HG03175 (cell line): ENCODE results near the gene MOCOS.
"Not testable (repeated sequence)": the region's sequence is repeated elsewhere in the genome, so short reads cannot be mapped to it uniquely, and the experiment has no call there.

Source experiments
- ATAC-seq: cut with Tn5 transposase; IDR thresholded peaks from one replicate; pipeline ENCODE4 v1.9.1; 2021; ENCODE audit warnings: mild to moderate bottlenecking, moderate library complexity; ENCODE audit not compliant: unreplicated experiment

The MOCOS gene

GRCh38 chr18:36200354-36200771 is 13.1 kb downstream of the MOCOS start:
- no peak for ATAC-seq

DNA sequence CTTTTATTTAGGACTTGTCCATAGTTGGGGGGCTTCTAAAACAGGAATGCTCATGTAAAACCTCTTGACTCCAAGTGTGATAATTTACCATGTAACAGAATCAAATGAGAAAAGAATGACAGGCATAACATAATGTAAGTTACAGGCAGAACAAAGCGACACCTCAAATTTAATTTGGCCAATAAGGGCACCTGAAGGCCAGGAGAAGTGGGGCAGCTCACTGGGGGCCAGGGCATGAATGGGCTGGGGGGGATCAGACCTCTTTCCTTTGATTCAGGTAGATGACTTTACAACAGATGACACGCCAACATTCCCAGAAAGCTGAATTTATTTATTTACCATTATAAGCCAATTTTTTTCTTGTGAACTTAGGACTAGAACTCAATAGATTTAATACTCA is 14.5 kb downstream of the MOCOS start:
- ATAC-seq = no peak

DNA sequence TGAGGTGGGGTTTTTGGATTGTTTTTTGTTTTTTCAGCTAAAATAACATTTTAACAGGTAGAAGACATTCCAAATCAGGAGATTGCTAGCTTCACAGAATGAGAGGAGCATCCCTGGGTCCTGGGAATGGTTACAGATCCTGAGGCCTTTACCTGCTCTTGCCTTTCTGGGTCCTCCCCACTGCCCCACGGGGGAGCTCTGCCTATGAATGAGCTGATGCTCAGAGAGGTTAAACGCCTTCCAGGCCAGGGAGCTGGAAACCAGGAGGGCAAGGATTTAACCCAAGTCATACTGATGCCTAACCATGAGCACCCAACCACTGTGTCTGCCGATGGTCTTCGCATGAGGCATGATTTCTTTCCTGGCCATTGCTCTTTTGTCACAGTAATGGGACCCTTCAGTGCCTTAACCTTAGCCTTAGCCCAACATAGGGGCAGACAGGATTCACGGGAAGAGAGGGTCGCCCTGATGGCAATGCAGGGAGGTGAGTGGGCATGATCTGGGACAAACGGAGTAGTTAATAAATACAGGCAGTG is 16.1 kb downstream of the MOCOS start:
- no peak for ATAC-seq

DNA sequence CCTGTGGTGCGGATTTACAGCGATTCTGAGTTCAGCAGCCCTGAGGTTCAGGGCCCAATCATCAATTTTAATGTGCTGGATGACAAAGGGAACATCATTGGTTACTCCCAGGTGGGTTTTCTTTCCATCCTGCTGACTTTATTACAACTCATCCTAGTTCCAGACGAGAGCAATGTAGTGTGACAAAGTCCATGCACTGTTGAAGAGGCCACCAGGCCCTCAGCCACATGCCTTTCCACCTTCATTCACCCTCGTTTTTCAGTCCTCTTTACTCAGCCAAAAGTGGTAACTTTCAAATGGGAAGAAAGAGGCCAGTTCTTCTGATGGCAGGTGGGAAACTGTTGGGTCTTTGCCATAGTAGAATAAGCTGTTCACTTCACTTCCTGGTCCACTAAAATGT is 17.9 kb downstream of the MOCOS start:
- no peak for ATAC-seq

GRCh38 chr18:36207303-36207702 is 20.0 kb downstream of the MOCOS start:
- no peak for ATAC-seq

DNA sequence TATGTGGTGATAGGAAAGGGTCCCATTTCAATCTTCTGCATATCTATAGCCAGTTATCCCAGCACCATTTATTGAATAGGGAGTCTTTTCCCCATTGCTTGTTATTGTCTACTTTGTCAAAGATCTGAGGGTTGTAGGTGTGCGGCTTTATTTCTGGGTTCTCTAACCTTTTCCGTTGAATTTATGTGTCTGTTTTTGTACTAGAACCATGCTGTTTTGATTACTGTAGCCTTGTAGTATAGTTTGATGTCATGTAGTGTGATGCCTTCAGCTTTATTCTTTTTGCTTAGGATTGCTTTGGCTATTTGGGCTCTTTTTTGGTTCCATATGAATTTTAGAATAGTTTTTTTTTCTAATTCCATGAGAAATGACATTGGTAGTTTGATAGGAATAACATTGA is 20.7 kb downstream of the MOCOS start:
- not testable (repeated sequence) for ATAC-seq

- ATAC-seq = no peak
Observed at GRCh38 chr18:36211612-36212065, 24.3 kb downstream of the MOCOS start.

DNA sequence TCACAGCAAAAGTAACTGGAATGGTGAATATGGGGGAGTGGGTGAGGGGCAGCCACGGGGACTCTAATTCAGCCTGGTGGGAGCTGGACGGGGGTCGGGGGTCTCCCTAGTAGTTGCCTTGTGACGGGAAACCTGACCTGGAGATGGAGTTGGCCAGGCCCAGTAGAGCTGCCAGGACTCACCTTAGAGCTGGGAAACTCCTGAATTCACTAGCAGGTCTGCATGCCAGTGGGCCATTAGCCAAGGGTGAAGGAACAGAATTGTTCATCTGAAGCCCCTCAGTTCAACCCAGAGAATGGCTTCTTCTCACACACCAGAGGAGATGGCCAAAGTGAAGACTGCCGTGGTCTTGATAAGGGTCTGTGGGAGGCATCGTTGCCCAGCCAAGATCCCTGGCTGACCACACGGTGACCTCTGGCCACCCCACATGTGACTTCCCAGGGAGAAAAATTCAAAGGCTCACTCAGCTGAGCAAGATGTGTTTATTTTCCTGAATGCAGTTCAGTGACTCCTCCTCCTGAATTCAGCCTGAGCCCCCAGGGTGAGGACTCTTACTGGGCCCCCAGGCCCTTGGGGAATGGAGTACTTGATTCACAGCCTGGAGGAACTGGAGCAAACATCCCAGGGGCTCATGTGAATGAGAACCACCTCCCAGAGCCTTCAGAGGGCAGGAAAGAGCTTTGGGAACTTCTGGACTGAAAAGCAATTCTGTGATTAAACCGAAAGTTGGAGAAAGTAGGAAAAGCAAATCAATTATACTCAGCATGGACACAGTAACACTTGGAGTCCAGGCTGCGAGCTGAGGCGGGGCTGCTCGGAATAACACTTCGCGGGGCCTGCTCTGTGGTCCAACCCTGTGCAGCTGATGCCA is 25.2 kb downstream of the MOCOS start:
- ATAC-seq = no peak

- no peak for ATAC-seq
Observed at GRCh38 chr18:36214811-36215210, 27.5 kb downstream of the MOCOS start.

DNA sequence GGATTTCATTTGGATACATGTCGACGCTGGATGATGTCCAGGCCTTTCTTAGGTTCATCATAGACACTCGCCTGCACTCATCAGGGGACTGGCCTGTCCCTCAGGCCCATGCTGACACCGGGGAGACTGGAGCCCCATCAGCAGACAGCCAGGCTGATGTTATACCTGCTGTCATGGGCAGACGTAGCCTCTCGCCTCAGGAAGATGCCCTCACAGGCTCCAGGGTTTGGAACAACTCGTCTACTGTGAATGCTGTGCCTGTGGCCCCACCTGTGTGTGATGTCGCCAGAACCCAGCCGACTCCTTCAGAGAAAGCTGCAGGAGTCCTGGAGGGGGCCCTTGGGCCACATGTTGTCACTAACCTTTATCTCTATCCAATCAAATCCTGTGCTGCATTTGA is 28.3 kb downstream of the MOCOS start:
- ATAC-seq = no peak

DNA sequence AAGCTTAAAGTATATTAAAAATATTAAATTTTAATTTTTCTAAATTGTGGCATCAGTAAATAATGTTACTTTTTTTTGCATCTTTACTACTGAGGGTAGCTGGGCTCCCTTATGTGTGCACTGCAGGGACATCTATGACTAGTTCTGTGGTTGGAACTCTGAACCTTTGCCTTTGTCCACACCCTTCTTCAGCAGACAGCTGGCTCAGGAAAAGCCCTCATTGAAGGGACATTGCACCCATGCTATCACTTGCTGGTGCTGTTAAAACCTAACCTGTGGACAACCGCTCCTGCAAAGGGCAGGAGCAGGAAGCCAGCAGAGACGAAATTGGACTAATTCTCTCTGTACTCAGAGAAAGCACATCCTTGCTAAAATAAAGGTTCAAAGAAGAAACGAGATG is 30.1 kb downstream of the MOCOS start:
- ATAC-seq = no peak

- ATAC-seq = no peak
Observed at GRCh38 chr18:36229188-36229587, 41.9 kb downstream of the MOCOS start.

DNA sequence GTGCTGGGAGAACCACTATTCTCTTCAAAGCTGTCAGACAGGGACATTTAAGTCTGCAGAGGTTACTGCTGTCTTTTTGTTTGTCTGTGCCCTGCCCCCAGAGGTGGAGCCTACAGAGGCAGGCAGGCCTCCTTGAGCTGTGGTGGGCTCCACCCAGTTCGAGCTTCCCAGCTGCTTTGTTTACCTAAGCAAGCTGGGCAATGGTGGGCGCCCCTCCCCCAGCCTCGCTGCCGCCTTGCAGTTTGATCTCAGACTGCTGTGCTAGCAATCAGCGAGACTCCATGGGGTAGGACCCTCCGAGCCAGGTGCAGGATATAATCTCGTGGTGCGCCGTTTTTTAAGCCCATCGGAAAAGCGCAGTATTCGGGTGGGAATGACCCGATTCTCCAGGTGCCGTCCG is 53.2 kb downstream of the MOCOS start:
- not testable (repeated sequence) for ATAC-seq

- ATAC-seq = no peak
Observed at GRCh38 chr18:36241831-36242230, 54.5 kb downstream of the MOCOS start.

DNA sequence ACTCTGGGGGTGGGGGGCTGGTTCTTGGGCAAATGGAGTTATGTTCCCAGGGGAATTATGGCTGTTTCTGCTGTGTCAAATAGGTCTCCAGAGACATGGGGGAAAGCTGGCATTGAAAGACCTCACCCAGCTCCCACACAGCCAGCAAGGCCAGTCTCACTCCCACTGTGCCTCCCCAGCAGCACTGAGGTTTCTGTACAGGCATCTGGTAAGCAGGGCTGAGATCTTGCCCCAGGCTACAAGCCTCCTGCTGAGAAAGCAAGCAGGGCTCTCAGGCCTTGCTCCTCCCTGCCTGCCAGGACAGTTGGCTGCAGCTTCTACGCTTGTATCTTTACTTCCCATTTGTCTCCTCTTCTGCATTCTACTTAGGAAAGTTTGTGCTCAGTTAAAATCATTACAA is 59.7 kb downstream of the MOCOS start:
- ATAC-seq = no peak

GRCh38 chr18:36249392-36249791 is 62.1 kb downstream of the MOCOS start:
- ATAC-seq = no peak

DNA sequence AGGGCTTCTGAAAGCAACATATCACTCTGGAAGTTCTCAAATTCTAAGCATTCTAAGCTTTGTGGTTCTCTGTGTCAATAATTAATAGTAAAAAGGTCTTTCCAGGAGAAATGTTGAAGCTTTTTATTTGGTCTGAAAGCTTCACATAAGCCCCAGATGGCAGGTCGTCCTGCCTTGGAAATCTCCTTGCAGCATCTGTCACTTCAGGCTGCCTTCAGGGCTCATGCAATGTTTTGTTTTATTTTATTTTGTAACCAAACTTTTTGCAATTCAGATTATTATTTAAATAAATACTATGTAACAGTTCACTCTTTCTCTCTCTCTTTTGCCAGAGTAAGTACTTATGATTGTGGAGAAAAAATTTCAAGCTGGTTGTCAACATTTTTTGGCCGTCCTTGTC is 63.5 kb downstream of the MOCOS start:
- no peak for ATAC-seq

- no peak for ATAC-seq
Observed at GRCh38 chr18:36255072-36255698, 67.9 kb downstream of the MOCOS start.

DNA sequence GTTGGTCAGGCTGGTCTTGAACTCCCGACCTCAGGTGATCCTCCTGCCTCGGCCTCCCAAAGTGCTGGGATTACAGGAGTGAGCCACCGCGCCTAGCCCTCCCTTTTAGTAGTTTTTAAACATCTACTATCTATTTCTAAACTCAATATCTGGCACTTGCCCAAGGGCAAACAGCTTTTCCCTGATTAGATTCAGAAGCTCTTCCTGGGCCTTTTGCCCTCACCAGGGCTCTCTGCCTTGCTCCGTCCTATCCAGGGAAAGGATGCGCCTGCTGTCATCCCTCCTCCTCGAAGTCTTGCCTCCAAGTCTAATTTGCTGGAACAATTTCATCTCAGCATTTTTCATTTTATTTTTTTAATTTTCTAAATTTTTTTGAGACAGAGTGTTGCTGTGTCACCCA is 68.8 kb downstream of the MOCOS start:
- no peak for ATAC-seq

- ATAC-seq = no peak
Observed at GRCh38 chr18:36262971-36263370, 75.7 kb downstream of the MOCOS start.

GRCh38 chr18:36264283-36264682 is 77.0 kb downstream of the MOCOS start:
- no peak for ATAC-seq

GRCh38 chr18:36265015-36265414 is 77.7 kb downstream of the MOCOS start:
- no peak for ATAC-seq
